Esophagus muscularis mucosa (tissue), 4 donors: ENCODE results near the gene FAT1. TPM values are rescaled to one million over a fixed set of nuclear protein-coding genes. Genes with fewer than 3 reads are reported as not detected.

Source experiments
- DNase-seq: peaks from one replicate; pipeline ENCODE4 v3.0.0-alpha.2; 2017; ENCODE audit errors: extremely low spot score
- H3K27ac ChIP-seq, 4 donors: fragments of 200-600 bp; sonication (generic); replicated peaks in 1 of 4; 1 replicate in 3 of 4; 2 replicates in 1 of 4; pipeline ENCODE4 v1.5.1; 2016 to 2019; ENCODE audit warnings: mild to moderate bottlenecking in 1 of 4
- H3K27me3 ChIP-seq, 4 donors: fragments of 200-600 bp; sonication (generic); one replicate each; pipeline versions ENCODE4 v1.5.1 to v1.6.0; 2016 to 2019
- H3K36me3 ChIP-seq, 4 donors: fragments of 200-600 bp; sonication (generic); one replicate each; pipeline ENCODE4 v1.5.1; 2016 to 2019
- H3K4me1 ChIP-seq, 4 donors: fragments of 200-600 bp; sonication (generic); one replicate each; pipeline ENCODE4 v1.5.1; 2016 to 2019
- H3K4me3 ChIP-seq, 4 donors: fragments of 200-600 bp; sonication (generic); 1 replicate in 2 of 4; 2 replicates in 2 of 4; pipeline ENCODE4 v1.5.1; 2016 to 2019; ENCODE audit warnings: mild to moderate bottlenecking in 4 of 4, moderate library complexity in 1 of 4
- H3K9me3 ChIP-seq, 4 donors: fragments of 200-600 bp; sonication (generic); 1 replicate in 3 of 4; 2 replicates in 1 of 4; pipeline ENCODE4 v1.5.1; 2016 to 2019
- CTCF ChIP-seq, 3 experiments: fragments of 200-600 bp in 2 of 3; fragments of 450-650 bp in 1 of 3; sonication (generic) in 2 of 3; IDR thresholded peaks; one replicate each; pipeline ENCODE4 v1.5.1; 2017 to 2019; ENCODE audit warnings: antibody characterized with exemption in 3 of 3, mild to moderate bottlenecking in 2 of 3, moderate library complexity in 1 of 3
- EP300 ChIP-seq: sonication (generic); formaldehyde crosslinking; IDR thresholded peaks from one replicate; pipeline ENCODE4 v1.6.1; 2017; ENCODE audit warnings: antibody characterized with exemption
- POLR2A ChIP-seq: fragments of 450-650 bp; IDR thresholded peaks from one replicate; pipeline ENCODE4 v1.6.1; 2017; ENCODE audit warnings: antibody characterized with exemption, moderate library complexity, mild to moderate bottlenecking, low read depth
- POLR2AphosphoS5 ChIP-seq, 2 donors: sonication (generic); formaldehyde crosslinking; IDR thresholded peaks; one replicate each; pipeline ENCODE4 v1.6.1; 2017; ENCODE audit warnings: antibody characterized with exemption in 2 of 2
- WGBS: methylation state at CpG from one replicate; pipeline ENCODE4 v1.1.5; 2018; 5-methylcytosine and 5-hydroxymethylcytosine counted together
- intact Hi-C: fragments of 100-400 bp; cut with DNase I; formaldehyde crosslinking; loops from one replicate; pipeline ENCODE4 v1.15.1; 2023
- total RNA-seq, 4 donors: library from RNA; depleted of rRNA; stranded (reverse); fragments of >200 nt; gene quantifications; one replicate each; pipeline versions ENCODE4 v1.1.0 to v1.2.1, GENCODE V29; 2016

Gene FAT1
- total RNA-seq, 4 donors from 2014 or later = 145 to 244 (median 200) TPM

GRCh38 chr4:186746581-186746980, 22.9 kb upstream of the FAT1 start:
- TF ChIP-seq EP300 = no peak
- TF ChIP-seq CTCF (IDR thresholded peaks at IDR 0.05) = no peak
- TF ChIP-seq POLR2AphosphoS5 (IDR thresholded peaks at IDR 0.05) = no peak
- TF ChIP-seq POLR2A = no peak
- Histone ChIP-seq H3K9me3 (no peaks in the 10 kb centered on the region), H3K4me3 (no peak overlapping the region), H3K27me3 (no peaks in the 10 kb centered on the region), H3K4me1 (no peaks in the 10 kb centered on the region), H3K27ac (no peak overlapping the region), H3K36me3 (no peaks in the 10 kb centered on the region)
- no peak for DNase-seq
- intact Hi-C loops = no loop called here
- WGBS = 93% methylated on average over 6 of the region's 6 CpGs

- TF ChIP-seq POLR2AphosphoS5 (IDR thresholded peaks at IDR 0.05) (no peak), CTCF (IDR thresholded peaks at IDR 0.05) (no peak), POLR2A (no peak), EP300 (no peak)
- H3K4me1 ChIP-seq = no peaks in the 10 kb centered on the region
- whole genome bisulfite sequencing = 60% methylated on average over 10 of the region's 10 CpGs
- H3K9me3 ChIP-seq = no peaks in the 10 kb centered on the region
- H3K4me3 ChIP-seq = no peak overlapping the region
- DNase-seq = no peak
- H3K36me3 ChIP-seq = no peaks in the 10 kb centered on the region
- intact Hi-C loops = no loop called here
- no peaks in the 10 kb centered on the region for H3K27me3 ChIP-seq
- no peak overlapping the region for H3K27ac ChIP-seq
These were observed 19.6 kb upstream of the FAT1 start for GRCh38 chr4:186743261-186743660.

- H3K9me3 ChIP-seq = no peaks in the 10 kb centered on the region
- no peaks in the 10 kb centered on the region for H3K4me1 ChIP-seq
- H3K27ac ChIP-seq = no peak overlapping the region
- H3K36me3 ChIP-seq = no peaks in the 10 kb centered on the region
- no peak overlapping the region for H3K4me3 ChIP-seq
- WGBS = 86% methylated on average over 6 of the region's 6 CpGs
- intact Hi-C loops = no loop called here
- TF ChIP-seq EP300 = no peak
- TF ChIP-seq POLR2A = no peak
- no peak for TF ChIP-seq POLR2AphosphoS5 (IDR thresholded peaks at IDR 0.05)
- TF ChIP-seq CTCF (IDR thresholded peaks at IDR 0.05) = no peak
- H3K27me3 ChIP-seq = no peaks in the 10 kb centered on the region
- no peak for DNase-seq
These were observed 17.2 kb upstream of the FAT1 start for GRCh38 chr4:186740822-186741221.

GRCh38 chr4:186739802-186740434, 16.3 kb upstream of the FAT1 start:
- no peaks in the 10 kb centered on the region for H3K36me3 ChIP-seq
- WGBS = 87% methylated on average over 5 of the region's 5 CpGs
- no peaks in the 10 kb centered on the region for H3K4me1 ChIP-seq
- no peaks in the 10 kb centered on the region for H3K27me3 ChIP-seq
- TF ChIP-seq EP300 (no peak), POLR2A (no peak), CTCF (IDR thresholded peaks at IDR 0.05) (no peak), POLR2AphosphoS5 (IDR thresholded peaks at IDR 0.05) (no peak)
- H3K9me3 ChIP-seq = no peaks in the 10 kb centered on the region
- intact Hi-C loops = no loop called here
- DNase-seq = no peak
- H3K27ac ChIP-seq = no peak overlapping the region
- H3K4me3 ChIP-seq = no peak overlapping the region

DNA sequence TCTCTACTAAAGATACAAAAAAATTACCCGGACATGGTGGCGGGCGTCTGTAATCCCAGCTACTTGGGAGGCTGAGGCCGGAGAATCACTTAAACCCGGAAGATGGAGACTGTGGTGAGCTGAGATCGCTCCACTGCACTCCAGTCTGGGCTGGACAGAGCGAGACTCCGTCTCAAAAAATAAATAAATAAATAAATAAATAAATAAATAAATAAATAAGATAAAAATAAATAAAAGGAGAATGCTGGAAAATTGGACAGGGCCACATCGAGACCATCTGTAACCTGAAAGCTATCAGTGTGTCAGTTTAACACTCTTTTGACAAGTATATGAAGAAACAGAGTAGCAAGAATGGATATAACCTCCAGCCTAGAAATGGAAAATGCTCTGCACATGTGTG, 15.7 kb upstream of the FAT1 start:
- H3K9me3 ChIP-seq = no peaks in the 10 kb centered on the region
- H3K4me1 ChIP-seq = no peaks in the 10 kb centered on the region
- H3K27ac ChIP-seq = no peak overlapping the region
- no peak overlapping the region for H3K4me3 ChIP-seq
- TF ChIP-seq CTCF (IDR thresholded peaks at IDR 0.05) (no peak), POLR2AphosphoS5 (IDR thresholded peaks at IDR 0.05) (no peak), POLR2A (no peak), EP300 (no peak)
- no peak for DNase-seq
- WGBS = 94% methylated on average over 9 of the region's 9 CpGs
- intact Hi-C loops = no loop called here
- no peaks in the 10 kb centered on the region for H3K36me3 ChIP-seq
- no peaks in the 10 kb centered on the region for H3K27me3 ChIP-seq
